Ishikawa (cell line): ENCODE measurements around the gene SALL4.

Source experiments
- CEBPB ChIP-seq: IDR thresholded peaks from 2 replicates; pipeline ENCODE4 v1.6.1; 2012
- CREB1 ChIP-seq: IDR thresholded peaks from 2 replicates; pipeline ENCODE4 v1.6.1; 2012; ENCODE audit warnings: low read depth
- EGR1 ChIP-seq: IDR thresholded peaks from 2 replicates; pipeline ENCODE4 v1.6.1; 2012
- EP300 ChIP-seq: IDR thresholded peaks from 2 replicates; pipeline ENCODE4 v1.6.1; 2012; ENCODE audit warnings: borderline replicate concordance
- FOXM1 ChIP-seq: IDR thresholded peaks from 2 replicates; pipeline ENCODE4 v1.6.1; 2012; ENCODE audit warnings: low read depth, borderline replicate concordance
- NFIC ChIP-seq: IDR thresholded peaks from 2 replicates; pipeline ENCODE4 v1.6.1; 2012
- RAD21 ChIP-seq: IDR thresholded peaks from 2 replicates; pipeline ENCODE4 v1.6.1; 2012; ENCODE audit warnings: low read depth
- TAF1 ChIP-seq: IDR thresholded peaks from 2 replicates; pipeline ENCODE4 v1.6.1; 2012; ENCODE audit warnings: low read depth, mild to moderate bottlenecking
- TCF12 ChIP-seq: IDR thresholded peaks from 2 replicates; pipeline ENCODE4 v1.6.1; 2012; ENCODE audit warnings: low read depth
- TEAD4 ChIP-seq: IDR thresholded peaks from 2 replicates; pipeline ENCODE4 v1.6.1; 2012
- YY1 ChIP-seq: IDR thresholded peaks from 2 replicates; pipeline ENCODE4 v1.6.1; 2012; ENCODE audit warnings: low read depth
- ZBTB7A ChIP-seq: IDR thresholded peaks from 2 replicates; pipeline ENCODE4 v1.6.1; 2012; ENCODE audit warnings: low read depth
- TF ChIP-seq, protein P1 (sequence below): IDR thresholded peaks from 2 replicates; pipeline ENCODE4 v1.6.1; 2012; ENCODE audit warnings: low read depth, mild to moderate bottlenecking
- TF ChIP-seq, protein P2 (sequence below): IDR thresholded peaks from 2 replicates; pipeline ENCODE4 v1.6.1; 2012
- TF ChIP-seq, protein P3 (sequence below): IDR thresholded peaks from 2 replicates; pipeline ENCODE4 v1.6.1; 2012

Gene SALL4

DNA sequence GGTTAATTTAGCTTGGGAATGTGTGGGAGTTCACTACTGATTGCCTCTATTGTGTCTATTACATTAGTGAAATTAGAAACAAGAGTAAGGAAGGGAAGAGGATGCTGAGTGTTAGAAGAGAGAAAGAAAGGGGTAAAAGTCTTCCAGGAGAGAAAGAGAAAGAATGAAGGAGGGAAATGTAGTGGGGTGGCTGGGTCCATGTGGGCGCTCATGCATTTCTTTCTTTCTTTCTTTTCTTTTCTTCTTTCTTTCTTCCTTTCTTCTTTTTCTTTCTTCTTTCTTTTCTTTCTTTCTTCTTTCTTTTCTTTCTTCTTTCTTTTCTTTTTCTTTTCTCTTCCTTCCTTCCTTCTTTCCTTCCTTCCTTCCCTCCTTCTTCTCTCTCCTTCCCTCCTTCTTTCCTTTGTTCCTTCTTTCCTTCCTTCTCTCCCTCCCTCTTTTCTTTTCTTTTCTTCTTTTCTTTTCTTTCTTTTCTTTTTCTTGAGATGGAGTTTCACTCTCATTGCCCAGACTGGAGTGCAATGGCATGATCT, 16.2 kb upstream of the SALL4 start:
- TF ChIP-seq, protein P1, sequence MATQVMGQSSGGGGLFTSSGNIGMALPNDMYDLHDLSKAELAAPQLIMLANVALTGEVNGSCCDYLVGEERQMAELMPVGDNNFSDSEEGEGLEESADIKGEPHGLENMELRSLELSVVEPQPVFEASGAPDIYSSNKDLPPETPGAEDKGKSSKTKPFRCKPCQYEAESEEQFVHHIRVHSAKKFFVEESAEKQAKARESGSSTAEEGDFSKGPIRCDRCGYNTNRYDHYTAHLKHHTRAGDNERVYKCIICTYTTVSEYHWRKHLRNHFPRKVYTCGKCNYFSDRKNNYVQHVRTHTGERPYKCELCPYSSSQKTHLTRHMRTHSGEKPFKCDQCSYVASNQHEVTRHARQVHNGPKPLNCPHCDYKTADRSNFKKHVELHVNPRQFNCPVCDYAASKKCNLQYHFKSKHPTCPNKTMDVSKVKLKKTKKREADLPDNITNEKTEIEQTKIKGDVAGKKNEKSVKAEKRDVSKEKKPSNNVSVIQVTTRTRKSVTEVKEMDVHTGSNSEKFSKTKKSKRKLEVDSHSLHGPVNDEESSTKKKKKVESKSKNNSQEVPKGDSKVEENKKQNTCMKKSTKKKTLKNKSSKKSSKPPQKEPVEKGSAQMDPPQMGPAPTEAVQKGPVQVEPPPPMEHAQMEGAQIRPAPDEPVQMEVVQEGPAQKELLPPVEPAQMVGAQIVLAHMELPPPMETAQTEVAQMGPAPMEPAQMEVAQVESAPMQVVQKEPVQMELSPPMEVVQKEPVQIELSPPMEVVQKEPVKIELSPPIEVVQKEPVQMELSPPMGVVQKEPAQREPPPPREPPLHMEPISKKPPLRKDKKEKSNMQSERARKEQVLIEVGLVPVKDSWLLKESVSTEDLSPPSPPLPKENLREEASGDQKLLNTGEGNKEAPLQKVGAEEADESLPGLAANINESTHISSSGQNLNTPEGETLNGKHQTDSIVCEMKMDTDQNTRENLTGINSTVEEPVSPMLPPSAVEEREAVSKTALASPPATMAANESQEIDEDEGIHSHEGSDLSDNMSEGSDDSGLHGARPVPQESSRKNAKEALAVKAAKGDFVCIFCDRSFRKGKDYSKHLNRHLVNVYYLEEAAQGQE, result no peak
- no peak for TF ChIP-seq TAF1
- no peak for TF ChIP-seq CREB1
- no peak for TF ChIP-seq CEBPB
- TF ChIP-seq TEAD4, result no peak
- no peak for TF ChIP-seq EP300
- TF ChIP-seq RAD21, result no peak
- no peak for TF ChIP-seq EGR1
- TF ChIP-seq YY1, result no peak
- TF ChIP-seq, protein P2, sequence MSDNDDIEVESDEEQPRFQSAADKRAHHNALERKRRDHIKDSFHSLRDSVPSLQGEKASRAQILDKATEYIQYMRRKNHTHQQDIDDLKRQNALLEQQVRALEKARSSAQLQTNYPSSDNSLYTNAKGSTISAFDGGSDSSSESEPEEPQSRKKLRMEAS, result no peak
- TF ChIP-seq TCF12, result no peak
- TF ChIP-seq, protein P3, sequence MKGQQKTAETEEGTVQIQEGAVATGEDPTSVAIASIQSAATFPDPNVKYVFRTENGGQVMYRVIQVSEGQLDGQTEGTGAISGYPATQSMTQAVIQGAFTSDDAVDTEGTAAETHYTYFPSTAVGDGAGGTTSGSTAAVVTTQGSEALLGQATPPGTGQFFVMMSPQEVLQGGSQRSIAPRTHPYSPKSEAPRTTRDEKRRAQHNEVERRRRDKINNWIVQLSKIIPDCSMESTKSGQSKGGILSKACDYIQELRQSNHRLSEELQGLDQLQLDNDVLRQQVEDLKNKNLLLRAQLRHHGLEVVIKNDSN, result no peak
- TF ChIP-seq ZBTB7A, result no peak
- no peak for TF ChIP-seq NFIC
- no peak for TF ChIP-seq FOXM1

DNA sequence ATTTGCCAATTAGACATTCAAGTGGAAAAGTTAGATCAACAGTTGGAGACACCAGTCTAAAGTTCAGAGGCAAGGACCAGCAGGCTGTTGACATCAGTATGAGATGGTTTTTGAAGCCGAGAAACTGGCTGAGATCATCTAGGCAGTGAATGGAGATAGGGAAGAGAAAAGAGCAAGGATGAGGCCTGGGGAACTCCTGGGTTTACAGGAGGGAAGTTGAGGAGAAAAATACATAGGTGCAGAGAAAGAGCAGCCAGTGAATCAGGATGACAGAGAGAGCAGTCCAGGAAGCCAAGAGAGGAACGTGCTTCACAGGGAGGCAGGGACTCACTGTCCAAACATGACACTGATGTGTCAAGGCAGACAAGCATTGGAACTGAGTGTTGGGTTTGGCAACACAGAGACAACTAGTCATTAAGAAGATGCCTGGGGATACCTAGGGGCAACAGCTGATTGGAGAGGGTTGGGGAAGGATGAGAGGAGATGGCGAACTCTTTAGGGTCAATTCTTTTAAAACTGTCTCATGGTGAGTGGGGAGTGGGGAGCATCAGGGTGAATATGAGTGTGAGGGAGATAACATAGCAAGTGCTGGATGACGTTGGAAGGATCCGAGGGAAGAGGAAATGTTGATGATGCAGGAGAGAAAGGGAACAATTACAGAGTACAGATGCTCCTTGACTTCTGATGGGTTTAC, 13.2 kb upstream of the SALL4 start:
- TF ChIP-seq TCF12, result no peak
- TF ChIP-seq YY1, result no peak
- TF ChIP-seq TAF1, result no peak
- no peak for TF ChIP-seq CREB1
- TF ChIP-seq, protein P2, result no peak
- no peak for TF ChIP-seq NFIC
- no peak for TF ChIP-seq TEAD4
- TF ChIP-seq, protein P3, result no peak
- TF ChIP-seq EGR1, result no peak
- TF ChIP-seq ZBTB7A, result no peak
- TF ChIP-seq RAD21, result no peak
- TF ChIP-seq, protein P1, result no peak
- no peak for TF ChIP-seq FOXM1
- no peak for TF ChIP-seq CEBPB
- no peak for TF ChIP-seq EP300

DNA sequence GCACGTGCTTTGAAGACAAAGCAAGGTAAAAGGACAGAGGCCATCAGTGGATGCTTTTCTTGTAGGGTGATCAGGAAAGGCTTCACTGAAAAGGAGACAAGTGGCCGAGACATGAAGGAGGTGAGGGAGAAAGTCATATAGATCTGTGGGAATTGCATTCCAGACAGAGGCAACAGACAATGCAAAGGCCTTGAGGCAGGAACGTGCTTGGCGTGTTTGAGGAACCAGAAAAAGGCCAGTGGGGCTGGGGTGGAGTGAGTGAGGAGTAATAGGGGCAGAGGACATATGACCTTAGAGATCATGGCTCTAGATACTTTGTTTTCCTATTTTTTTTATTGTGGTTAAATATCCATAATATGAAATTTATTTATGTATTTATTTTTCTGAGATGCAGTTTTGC, 10.5 kb upstream of the SALL4 start:
- TF ChIP-seq NFIC, result no peak
- no peak for TF ChIP-seq TEAD4
- TF ChIP-seq, protein P1, result no peak
- no peak for TF ChIP-seq TAF1
- no peak for TF ChIP-seq ZBTB7A
- no peak for TF ChIP-seq TCF12
- TF ChIP-seq, protein P2, result no peak
- TF ChIP-seq EGR1, result no peak
- TF ChIP-seq, protein P3, result no peak
- TF ChIP-seq RAD21, result no peak
- no peak for TF ChIP-seq CREB1
- no peak for TF ChIP-seq YY1
- no peak for TF ChIP-seq EP300
- no peak for TF ChIP-seq FOXM1
- TF ChIP-seq CEBPB, result no peak
